B cell (primary cell): ENCODE results near the gene KRTAP10-1. TPM values are rescaled to one million over a fixed set of nuclear protein-coding genes. Genes with fewer than 3 reads are reported as not detected.

Source experiments
- ATAC-seq: fragments of 200-7000 bp; cut with Tn5 transposase; one replicate; pipeline ENCODE4 v1.10.0; 2021; ENCODE audit warnings: low read depth, mild to moderate bottlenecking, moderate number of reproducible peaks, moderate library complexity
- CTCF ChIA-PET: fragments of 350-600 bp; sonication (Branson Sonifier 250); formaldehyde crosslinking; loops from one replicate; lab custom pipeline; 2021; ENCODE audit warnings: antibody characterized with exemption, inconsistent platforms; lab: Charles Lee
- POLR2A ChIA-PET: fragments of 350-600 bp; sonication (Branson Sonifier 250); formaldehyde crosslinking; loops from one replicate; lab custom pipeline; 2021; ENCODE audit warnings: antibody characterized with exemption; lab: Charles Lee
- DNase-seq: peaks from one replicate; pipeline ENCODE4 v3.0.0; 2013
- H2AFZ ChIP-seq: 2 replicates; pipeline ENCODE4 v1.6.1; 2012; ENCODE audit warnings: mild to moderate bottlenecking, low read depth, low read length; ENCODE audit not compliant: insufficient read depth, poor library complexity, severe bottlenecking
- H3K27ac ChIP-seq, 2 donors: 1 replicate in 1 of 2; 2 replicates in 1 of 2; pipeline ENCODE4 v1.5.1; 2012 to 2013; ENCODE audit warnings: low read length in 2 of 2, mild to moderate bottlenecking in 2 of 2, moderate library complexity in 1 of 2
- H3K27me3 ChIP-seq, 4 experiments: fragments of 200-600 bp in 1 of 4; sonication (generic) in 1 of 4; replicated peaks in 1 of 4; 1 replicate in 2 of 4; 2 replicates in 2 of 4; pipeline versions ENCODE4 v1.6.1 to v1.7.0; 2013 to 2016; ENCODE audit warnings: low read length in 3 of 4, mild to moderate bottlenecking in 2 of 4, mixed read lengths in 1 of 4, moderate library complexity in 1 of 4; ENCODE audit not compliant: insufficient read depth in 4 of 4, control insufficient read depth in 3 of 4; ENCODE audit errors: control extremely low read depth in 1 of 4
- H3K36me3 ChIP-seq, 2 experiments: replicated peaks in 1 of 2; 1 replicate in 1 of 2; 2 replicates in 1 of 2; pipeline versions ENCODE4 v1.6.1 to v1.7.1; 2013; ENCODE audit warnings: low read length in 1 of 2; ENCODE audit not compliant: insufficient read depth in 2 of 2, control insufficient read depth in 1 of 2; ENCODE audit errors: control extremely low read depth in 1 of 2, extremely low read depth in 1 of 2
- H3K4me1 ChIP-seq, 2 donors: fragments of 200-600 bp in 1 of 2; sonication (generic) in 1 of 2; 1 replicate in 1 of 2; 2 replicates in 1 of 2; pipeline versions ENCODE4 v1.5.1 to v1.6.1; 2013 to 2017; ENCODE audit warnings: low read length in 2 of 2; ENCODE audit not compliant: control insufficient read depth in 2 of 2, insufficient read depth in 2 of 2
- H3K4me2 ChIP-seq: replicated peaks from 2 replicates; pipeline ENCODE3; 2012; ENCODE audit warnings: mild to moderate bottlenecking, low read depth, low read length; ENCODE audit not compliant: poor library complexity, severe bottlenecking
- H3K4me3 ChIP-seq, 5 experiments: fragments of 200-600 bp in 1 of 5; sonication (generic) in 1 of 5; 1 replicate in 3 of 5; 2 replicates in 2 of 5; pipeline versions ENCODE4 v1.5.1 to v1.7.0; 2011 to 2016; ENCODE audit warnings: low read length in 4 of 5, mild to moderate bottlenecking in 4 of 5, low read depth in 2 of 5, control low read depth in 1 of 5, moderate library complexity in 1 of 5; ENCODE audit not compliant: insufficient read depth in 1 of 5; ENCODE audit errors: control extremely low read depth in 1 of 5, extremely low read depth in 1 of 5
- H3K79me2 ChIP-seq: fragments of 200-600 bp; sonication (generic); one replicate; pipeline ENCODE4 v1.6.0; 2016; ENCODE audit warnings: low read length; ENCODE audit not compliant: control insufficient read depth, insufficient read depth
- H3K9ac ChIP-seq: fragments of 200-600 bp; sonication (generic); 2 replicates; pipeline ENCODE4 v1.6.1; 2017; ENCODE audit warnings: mild to moderate bottlenecking, low read length, moderate library complexity
- H3K9me3 ChIP-seq, 3 donors: one replicate each; pipeline versions ENCODE4 v1.6.1 to v1.7.1; 2013; ENCODE audit warnings: low read length in 2 of 3; ENCODE audit not compliant: control insufficient read depth in 2 of 3, insufficient read depth in 1 of 3; ENCODE audit errors: control extremely low read depth in 1 of 3
- H4K20me1 ChIP-seq: 2 replicates; pipeline ENCODE4 v1.6.0; 2012; ENCODE audit warnings: mild to moderate bottlenecking, low read length; ENCODE audit not compliant: insufficient read depth, control insufficient read depth, poor library complexity, severe bottlenecking
- H3K27ac Mint-ChIP-seq: one replicate; pipeline ENCODE4 v1.8.0; 2021; ENCODE audit warnings: mixed read lengths
- H3K27me3 Mint-ChIP-seq: one replicate; pipeline ENCODE4 v1.8.0; 2021; ENCODE audit warnings: mixed read lengths
- H3K4me1 Mint-ChIP-seq: one replicate; pipeline ENCODE4 v1.8.0; 2021; ENCODE audit warnings: mixed read lengths
- H3K4me3 Mint-ChIP-seq: one replicate; pipeline ENCODE4 v1.8.0; 2021; ENCODE audit warnings: mixed read lengths
- H3K9me3 Mint-ChIP-seq: one replicate; pipeline ENCODE4 v1.8.0; 2022; ENCODE audit warnings: mixed read lengths; ENCODE audit not compliant: insufficient read depth
- EZH2 ChIP-seq: IDR thresholded peaks from 2 replicates; pipeline ENCODE4 v1.6.1; 2012; ENCODE audit warnings: borderline replicate concordance, low read depth, mild to moderate bottlenecking, moderate library complexity, low read length; ENCODE audit not compliant: insufficient read depth, poor library complexity, severe bottlenecking
- WGBS: methylation state at CpG from one replicate; pipeline ENCODE4 v1.1.5; 2013; ENCODE audit warnings: missing lambda C conversion rate; ENCODE audit not compliant: insufficient coverage; 5-methylcytosine and 5-hydroxymethylcytosine counted together
- intact Hi-C: fragments of 100-400 bp; cut with micrococcal nuclease; formaldehyde crosslinking; loops from one replicate; pipeline ENCODE4 v1.10.0; 2022
- polyA plus RNA-seq: library from polyadenylated mRNA; depleted of rRNA; stranded (reverse); fragments of >200 nt; gene quantifications from 2 replicates; pipeline ENCODE4 v1.2.3, GENCODE V29; 2012
- total RNA-seq, 2 donors: library from RNA; stranded (reverse); fragments of 120-200 nt in 1 of 2; gene quantifications; 1 replicate in 1 of 2; 2 replicates in 1 of 2; pipeline versions ENCODE4 v1.2.3 to v1.2.4, GENCODE V29; 2013 to 2022
- TF ChIP-seq, protein P1 (sequence below): fragments of 200-600 bp; IDR thresholded peaks from one replicate; pipeline ENCODE4 v1.8.0; 2022; ENCODE audit warnings: antibody characterized with exemption, mild to moderate bottlenecking

KRTAP10-1 gene
- total and polyA plus RNA-seq, 2 donors (not counting 1 experiment from before 2014, with no cell fraction given) = not detected

DNA sequence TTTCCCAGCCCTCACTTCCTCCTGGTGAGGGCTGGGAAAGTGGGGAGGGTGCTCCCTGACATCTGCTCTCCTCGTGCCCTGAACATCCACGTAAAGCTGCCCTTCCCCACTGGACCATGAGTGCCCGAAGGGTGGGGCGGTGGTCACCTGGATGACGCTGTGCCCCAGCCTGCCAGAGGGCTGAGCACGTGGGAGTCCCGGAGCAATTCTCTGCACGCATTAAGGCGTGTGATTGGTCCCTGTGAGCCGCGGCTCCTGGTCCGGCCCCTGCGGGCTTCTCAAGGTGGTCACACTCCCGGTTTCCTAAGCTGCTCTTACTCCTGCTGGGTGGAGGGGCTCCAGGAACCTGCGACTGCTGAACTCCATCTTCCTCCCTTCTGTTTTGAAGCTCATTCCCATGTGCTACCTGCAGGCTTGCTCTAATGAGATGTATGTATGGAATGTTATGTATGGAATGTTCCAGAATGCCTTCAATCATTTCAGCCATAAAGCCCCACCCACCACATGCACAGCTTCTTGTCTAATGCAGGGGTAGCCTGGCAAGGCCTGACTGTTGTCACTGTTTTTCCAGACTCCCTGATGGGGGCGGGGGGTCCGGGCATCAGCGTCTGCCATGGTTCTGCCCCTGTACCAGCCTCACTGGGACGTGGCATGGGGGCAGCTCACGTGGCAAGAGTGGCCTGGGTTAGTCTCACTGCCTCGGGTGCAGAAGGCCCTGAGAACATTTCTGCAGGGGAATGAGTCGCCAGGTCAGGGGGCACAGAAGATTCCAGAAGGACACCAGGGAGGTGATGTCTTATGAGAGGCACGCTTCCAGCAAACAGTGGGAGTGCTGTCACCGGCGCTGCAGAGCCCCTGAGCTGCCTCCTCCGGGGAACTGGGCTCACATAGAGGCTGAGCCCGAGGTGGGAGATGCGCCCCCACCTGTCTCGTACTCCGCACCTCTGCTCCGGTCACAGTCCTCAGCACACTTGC, 19.4 kb downstream of the KRTAP10-1 start:
- Histone ChIP-seq H3K4me1 (no peaks in the 10 kb centered on the region), H3K79me2 (no peaks in the 10 kb centered on the region), H3K9ac (no peak overlapping the region), H4K20me1 (no peaks in the 10 kb centered on the region), H3K27me3 (peaks cover 0 to 5% (median 0%) of the 10 kb centered on the region in 4 experiments), H3K27ac (no peak overlapping the region), H3K36me3 (no peaks in the 10 kb centered on the region), H2AFZ (no peak overlapping the region), H3K4me2 (no peak overlapping the region), H3K4me3 (no peak overlapping the region), H3K9me3 (peaks cover 0 to 6% (median 0%) of the 10 kb centered on the region in 3 donors)
- intact Hi-C loops = no loop called here
- POLR2A ChIA-PET = no interaction called here
- Mint-ChIP-seq H3K27ac (no peak overlapping the region), H3K4me1 (no peaks in the 10 kb centered on the region), H3K4me3 (no peak overlapping the region), H3K27me3 (peaks cover 4% of the 10 kb centered on the region), H3K9me3 (no peaks in the 10 kb centered on the region)
- DNase-seq (no peak), ATAC-seq (no peak)
- CTCF ChIA-PET = no interaction called here
- TF ChIP-seq EZH2 = no peak
- TF ChIP-seq, protein P1, sequence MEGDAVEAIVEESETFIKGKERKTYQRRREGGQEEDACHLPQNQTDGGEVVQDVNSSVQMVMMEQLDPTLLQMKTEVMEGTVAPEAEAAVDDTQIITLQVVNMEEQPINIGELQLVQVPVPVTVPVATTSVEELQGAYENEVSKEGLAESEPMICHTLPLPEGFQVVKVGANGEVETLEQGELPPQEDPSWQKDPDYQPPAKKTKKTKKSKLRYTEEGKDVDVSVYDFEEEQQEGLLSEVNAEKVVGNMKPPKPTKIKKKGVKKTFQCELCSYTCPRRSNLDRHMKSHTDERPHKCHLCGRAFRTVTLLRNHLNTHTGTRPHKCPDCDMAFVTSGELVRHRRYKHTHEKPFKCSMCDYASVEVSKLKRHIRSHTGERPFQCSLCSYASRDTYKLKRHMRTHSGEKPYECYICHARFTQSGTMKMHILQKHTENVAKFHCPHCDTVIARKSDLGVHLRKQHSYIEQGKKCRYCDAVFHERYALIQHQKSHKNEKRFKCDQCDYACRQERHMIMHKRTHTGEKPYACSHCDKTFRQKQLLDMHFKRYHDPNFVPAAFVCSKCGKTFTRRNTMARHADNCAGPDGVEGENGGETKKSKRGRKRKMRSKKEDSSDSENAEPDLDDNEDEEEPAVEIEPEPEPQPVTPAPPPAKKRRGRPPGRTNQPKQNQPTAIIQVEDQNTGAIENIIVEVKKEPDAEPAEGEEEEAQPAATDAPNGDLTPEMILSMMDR = no peak
- 89% methylated on average over 25 of the region's 31 CpGs for WGBS
